ENCODE results near the gene HTR3B.
"Not testable (repeated sequence)": the region's sequence is repeated elsewhere in the genome, so short reads cannot be mapped to it uniquely, and the experiment has no call there.

HTR3B gene

GRCh38 chr11:113884361-113884836 is 20.2 kb upstream of the HTR3B start:
- no peak for DNase-seq (ENCODE audit: low read depth in 2 of 2)

DNA sequence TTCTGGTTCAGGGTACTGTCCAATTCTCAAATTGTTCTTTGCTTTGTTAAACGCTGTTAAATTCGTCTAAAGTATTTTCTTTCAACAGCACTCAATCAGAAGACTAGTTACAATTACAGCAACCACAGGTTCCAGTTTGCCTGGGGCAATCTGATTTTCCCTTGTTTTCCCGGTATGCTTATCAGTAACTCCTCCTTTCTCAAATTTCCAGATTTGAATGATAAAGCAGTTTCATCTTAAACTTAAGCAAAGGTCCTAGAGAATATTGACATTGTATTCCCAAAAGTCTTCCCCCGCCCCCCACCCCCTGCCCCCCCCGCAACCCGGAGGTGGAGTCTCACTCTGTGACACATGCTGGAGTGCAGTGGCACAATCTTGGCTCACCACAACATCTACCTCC is 18.7 kb upstream of the HTR3B start:
- no peak for DNase-seq (ENCODE audit: low read depth in 2 of 2)

GRCh38 chr11:113888848-113889247 is 15.7 kb upstream of the HTR3B start:
- DNase-seq (ENCODE audit: low read depth in 2 of 2) = no peak

GRCh38 chr11:113894421-113894996 is 10.1 kb upstream of the HTR3B start:
- no peak for DNase-seq (ENCODE audit: low read depth in 2 of 2)

DNA sequence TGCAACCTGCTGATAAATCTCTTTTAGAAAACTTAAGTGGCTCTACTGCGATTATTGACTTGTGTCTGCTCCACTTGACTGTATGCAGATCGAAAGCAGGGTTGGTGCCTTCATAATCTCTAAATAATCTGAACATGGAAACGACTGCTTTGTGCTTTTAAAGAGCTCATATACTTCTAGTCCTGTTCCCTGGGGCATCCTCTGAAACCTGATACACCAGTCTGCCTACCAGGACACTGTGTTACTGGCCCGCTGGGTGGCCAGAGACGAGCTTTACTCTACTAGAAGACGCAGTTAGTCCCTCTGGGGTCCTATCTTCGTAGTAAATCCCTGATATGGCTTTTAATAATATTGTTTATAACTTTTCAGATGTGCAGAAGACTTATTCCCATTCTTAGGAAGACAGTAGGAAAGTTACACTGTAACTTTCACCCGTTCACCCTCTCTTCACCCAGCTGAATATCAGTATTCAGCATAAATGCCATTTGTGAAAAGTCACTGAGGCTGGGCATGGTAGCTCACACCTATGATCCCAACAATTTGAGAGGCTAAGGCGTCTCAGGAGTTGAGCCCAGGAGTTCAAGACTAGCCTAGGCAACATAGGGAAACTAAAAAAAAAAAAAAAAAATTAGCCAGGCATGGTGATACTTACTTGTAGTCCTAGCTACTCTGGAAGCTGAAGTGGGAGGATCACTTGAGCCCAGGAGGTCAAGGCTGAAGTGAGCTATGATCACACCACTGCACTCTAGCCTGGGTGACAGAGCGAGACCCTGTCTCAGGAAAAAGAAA is 9.0 kb upstream of the HTR3B start:
- DNase-seq (ENCODE audit: low read depth in 2 of 2) = no peak

GRCh38 chr11:113896156-113896879 is 8.3 kb upstream of the HTR3B start:
- no peak for DNase-seq (ENCODE audit: low read depth in 2 of 2)

DNA sequence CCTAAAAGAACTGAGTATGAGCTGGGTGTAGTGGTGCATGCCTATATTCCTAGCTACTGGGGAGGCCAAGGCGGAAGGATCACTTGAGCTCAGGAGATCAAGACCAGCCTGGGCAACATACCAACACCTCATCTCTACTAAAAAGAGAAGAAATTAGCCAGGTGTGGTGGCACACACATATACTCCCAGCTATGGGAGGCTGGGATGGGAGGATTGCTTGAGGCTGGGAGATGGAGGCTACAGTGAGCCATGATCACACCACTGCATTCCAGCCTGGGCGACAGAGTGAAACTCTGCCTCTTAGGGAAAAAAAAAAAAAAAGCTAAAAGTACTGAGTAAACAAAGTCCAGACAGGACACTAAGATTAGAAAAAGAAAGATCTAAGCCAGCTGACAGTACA is 3.5 kb upstream of the HTR3B start:
- DNase-seq (ENCODE audit: low read depth in 2 of 2) = no peak

GRCh38 chr11:113906038-113906437 is 1.4 kb downstream of the HTR3B start:
- DNase-seq (ENCODE audit: low read depth in 2 of 2) = no peak

GRCh38 chr11:113906516-113906915 is 1.9 kb downstream of the HTR3B start:
- no peak for DNase-seq (ENCODE audit: low read depth in 2 of 2)

GRCh38 chr11:113907152-113907551 is 2.6 kb downstream of the HTR3B start:
- DNase-seq (ENCODE audit: low read depth in 2 of 2) = no peak

GRCh38 chr11:113907681-113908080 is 3.1 kb downstream of the HTR3B start:
- no peak for DNase-seq (ENCODE audit: low read depth in 2 of 2)

DNA sequence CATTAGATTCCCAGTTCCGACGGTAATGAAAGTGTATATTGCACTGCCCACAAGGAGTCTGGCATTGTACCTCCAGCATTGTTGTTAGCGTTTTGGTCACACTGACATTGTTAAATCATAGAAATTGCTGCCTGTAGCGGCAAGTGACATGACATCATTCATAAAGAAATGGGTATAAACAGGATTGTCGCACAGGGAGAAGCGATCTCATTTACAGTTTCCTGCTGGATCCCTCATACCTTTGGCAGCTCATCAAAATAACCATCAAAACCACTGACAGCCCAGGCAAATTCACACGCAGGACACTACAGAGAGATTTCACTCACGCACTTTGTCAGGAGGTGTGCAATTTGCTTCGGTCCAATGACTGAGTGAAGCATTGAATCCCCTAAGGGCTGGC is 3.5 kb downstream of the HTR3B start:
- DNase-seq (ENCODE audit: low read depth in 2 of 2) = no peak

DNA sequence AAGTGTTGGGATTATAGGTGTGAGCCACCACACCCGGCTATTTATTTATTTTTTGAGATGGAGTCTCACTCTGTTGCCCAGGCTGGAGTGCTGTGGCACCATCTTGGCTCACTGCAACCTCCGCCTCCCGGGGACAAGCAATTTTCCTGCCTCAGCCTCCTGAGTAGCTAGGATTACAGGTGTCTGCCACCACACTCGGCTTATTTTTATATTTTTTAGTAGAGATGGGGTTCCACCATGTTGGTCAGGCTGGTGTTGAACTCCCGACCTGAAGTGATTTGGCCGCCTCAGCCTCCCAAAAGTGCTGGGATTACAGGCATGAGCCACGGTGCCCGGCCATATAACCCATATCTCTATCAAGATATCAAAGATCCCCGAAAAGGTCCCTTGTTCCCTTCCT is 6.9 kb downstream of the HTR3B start:
- not testable (repeated sequence) for DNase-seq (ENCODE audit: low read depth in 2 of 2)

DNA sequence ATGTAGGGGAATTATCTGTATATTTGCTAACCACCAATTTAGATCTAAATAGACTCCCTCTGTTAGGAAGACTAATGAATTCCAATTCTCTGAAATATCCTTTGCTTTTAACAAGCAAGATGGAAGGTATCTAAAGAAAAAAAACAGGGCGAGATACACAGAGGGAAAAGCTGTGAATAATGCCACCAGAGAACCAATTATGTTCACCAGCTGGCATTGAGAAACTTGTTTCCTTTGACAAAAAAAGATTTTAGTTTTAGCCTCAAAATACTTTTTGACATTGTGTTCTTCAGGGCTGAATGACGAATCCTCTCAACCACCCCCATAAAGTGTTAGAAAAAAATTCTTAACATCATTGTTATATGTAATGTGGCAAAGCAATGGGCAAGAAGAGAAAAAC is 19.0 kb downstream of the HTR3B start:
- no peak for DNase-seq (ENCODE audit: low read depth in 2 of 2)

DNA sequence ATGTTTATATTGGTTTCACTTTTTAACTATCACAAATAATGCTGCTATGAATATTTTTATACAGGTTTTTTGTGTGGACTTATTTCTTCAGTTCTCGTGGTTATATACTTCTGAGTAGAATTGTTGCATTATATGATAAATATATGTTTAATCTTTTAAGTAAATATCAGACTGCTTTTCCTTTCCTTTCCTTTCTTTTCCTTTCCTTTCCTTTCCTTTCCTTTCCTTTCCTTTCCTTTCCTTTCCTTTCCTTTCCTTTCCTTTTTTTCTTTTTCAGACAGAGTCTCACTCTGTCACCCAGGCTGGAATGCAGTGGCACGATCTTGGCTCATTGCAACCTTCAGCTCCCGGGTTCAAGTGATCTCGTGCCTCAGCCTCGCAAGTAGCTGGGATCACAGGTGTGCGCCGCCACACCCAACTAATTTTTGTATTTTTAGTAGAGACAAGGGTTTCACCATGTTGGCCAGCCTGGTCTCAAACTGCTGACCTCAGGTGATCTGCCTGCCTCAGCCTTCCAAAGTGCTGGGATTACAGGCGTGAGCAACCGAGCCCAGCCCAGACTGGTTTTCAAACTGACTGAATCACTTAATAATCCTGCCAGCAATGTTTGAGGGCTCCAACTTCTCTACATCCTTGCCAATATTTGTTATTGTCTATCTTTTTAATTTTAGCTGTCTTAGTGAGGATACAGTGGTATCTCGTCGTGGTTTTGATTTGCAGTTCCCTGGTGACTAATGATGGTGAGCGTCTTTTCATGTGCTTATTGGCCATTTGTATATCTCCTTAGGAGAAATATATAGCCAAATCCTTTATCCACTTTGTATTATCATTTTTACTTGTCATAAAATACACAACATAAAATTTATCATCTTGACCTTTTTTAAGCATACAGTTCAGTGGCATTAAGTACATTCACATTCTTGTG is 21.9 kb downstream of the HTR3B start:
- DNase-seq (ENCODE audit: low read depth in 2 of 2) = no peak

- no peak for DNase-seq (ENCODE audit: low read depth in 2 of 2)
These were observed 23.7 kb downstream of the HTR3B start for GRCh38 chr11:113928311-113928710.

- DNase-seq (ENCODE audit: low read depth in 2 of 2) = no peak
These were observed 28.2 kb downstream of the HTR3B start for GRCh38 chr11:113932788-113933187.

- DNase-seq (ENCODE audit: low read depth in 2 of 2) = not testable (repeated sequence)
These were observed 29.6 kb downstream of the HTR3B start for GRCh38 chr11:113934193-113934592.

DNA sequence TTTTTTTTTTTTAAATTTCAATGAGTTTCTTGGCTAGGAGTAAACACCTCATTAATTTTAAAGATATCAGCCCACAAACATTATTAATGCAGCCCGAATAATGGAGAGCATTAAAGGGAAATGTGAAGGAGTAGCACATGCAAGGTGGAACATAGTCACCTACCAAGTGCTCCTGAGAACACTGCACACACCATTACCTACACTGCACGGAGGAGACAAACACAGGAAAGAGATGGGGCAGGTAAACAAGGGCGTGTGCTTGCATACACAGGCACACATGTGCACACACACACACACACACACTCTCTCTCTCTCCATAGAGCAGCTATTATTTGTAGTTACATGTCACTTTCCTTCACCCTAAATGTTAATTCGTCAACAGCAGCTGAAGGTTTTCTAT is 30.2 kb downstream of the HTR3B start:
- no peak for DNase-seq (ENCODE audit: low read depth in 2 of 2)

DNA sequence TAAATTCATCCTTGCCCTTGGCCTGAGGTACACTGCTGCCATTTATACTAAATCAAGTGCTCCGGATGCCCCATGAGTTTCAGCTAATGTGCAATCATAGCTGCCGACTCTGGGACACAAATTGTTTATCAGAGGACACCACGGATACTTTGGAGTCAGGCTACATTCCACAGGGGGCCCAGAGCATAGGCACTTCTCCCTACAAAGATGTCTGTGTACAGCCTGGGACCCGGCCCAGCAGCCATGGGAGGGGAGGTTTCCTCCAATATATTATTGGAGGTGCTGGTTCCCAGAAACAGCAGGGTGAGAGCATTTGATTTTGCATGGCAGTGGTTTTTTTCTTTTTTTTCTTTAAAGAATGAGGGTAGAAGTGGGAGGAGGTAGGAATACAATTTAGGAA is 31.3 kb downstream of the HTR3B start:
- no peak for DNase-seq (ENCODE audit: low read depth in 2 of 2)

DNA sequence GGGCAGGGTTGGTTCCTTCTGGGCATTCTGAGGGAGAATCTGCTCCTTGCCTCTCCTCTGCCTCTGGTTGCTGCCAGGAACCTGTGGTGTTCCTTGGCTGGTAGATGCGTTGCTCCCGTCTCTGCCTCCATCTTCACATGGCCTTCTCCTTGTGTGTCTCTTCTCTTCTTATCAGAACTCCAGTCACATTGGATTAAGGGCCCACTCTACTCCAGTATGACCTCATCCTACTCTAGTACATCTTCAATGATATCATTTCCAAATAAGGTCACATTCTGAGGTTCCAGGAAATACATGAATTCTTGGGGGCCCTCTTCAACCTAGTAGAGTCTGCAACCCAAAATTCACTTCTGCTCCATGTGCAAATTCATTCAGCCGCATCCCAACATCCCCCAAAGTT is 33.3 kb downstream of the HTR3B start:
- no peak for DNase-seq (ENCODE audit: low read depth in 2 of 2)

GRCh38 chr11:113942256-113942655 is 37.7 kb downstream of the HTR3B start:
- DNase-seq (ENCODE audit: low read depth in 2 of 2) = no peak

Measured in stimulated activated CD8-positive, alpha-beta memory T cell treated with anti-CD3 and anti-CD28 coated beads, Interleukin-7, amount 100 ng/mL, for 1 hour (primary cell).